Heart right ventricle (tissue), 16 donors: ENCODE data around the gene SNUPN. TPM values are rescaled to one million over a fixed set of nuclear protein-coding genes. Genes with fewer than 3 reads are reported as not detected.
"Not testable (repeated sequence)": the region's sequence is repeated elsewhere in the genome, so short reads cannot be mapped to it uniquely, and the experiment has no call there.

ENCODE experiments used
- ATAC-seq, 8 donors: fragments of 200-7000 bp; cut with Tn5 transposase; one replicate each; pipeline ENCODE4 v1.9.1; 2020; ENCODE audit warnings: mild to moderate bottlenecking in 8 of 8, moderate library complexity in 8 of 8, moderate number of reproducible peaks in 1 of 8
- DNase-seq, 2 donors: peaks; one replicate each; pipeline ENCODE4 v3.0.0-alpha.2; 2020
- H3K27ac ChIP-seq, 10 donors: fragments of 200-600 bp; sonication (generic) in 2 of 10; one replicate each; pipeline versions ENCODE4 v1.5.0 to v1.8.0; 2020 to 2022; ENCODE audit warnings: mild to moderate bottlenecking in 3 of 10
- H3K27me3 ChIP-seq, 7 donors: fragments of 200-600 bp; one replicate each; pipeline ENCODE4 v1.8.0; 2021 to 2022; ENCODE audit warnings: mild to moderate bottlenecking in 2 of 7
- H3K36me3 ChIP-seq, 9 donors: fragments of 200-600 bp; sonication (generic) in 1 of 9; one replicate each; pipeline versions ENCODE4 v1.5.0 to v1.8.0; 2020 to 2022; ENCODE audit warnings: mild to moderate bottlenecking in 2 of 9
- H3K4me1 ChIP-seq, 9 donors: fragments of 200-600 bp; sonication (generic) in 1 of 9; one replicate each; pipeline versions ENCODE4 v1.5.0 to v1.8.0; 2020 to 2022; ENCODE audit warnings: mild to moderate bottlenecking in 4 of 9
- H3K4me3 ChIP-seq, 10 donors: fragments of 200-600 bp; sonication (generic) in 2 of 10; one replicate each; pipeline versions ENCODE4 v1.5.0 to v1.8.0; 2020 to 2022; ENCODE audit warnings: mild to moderate bottlenecking in 7 of 10, moderate library complexity in 2 of 10
- H3K9me3 ChIP-seq, 11 donors: fragments of 200-600 bp in 10 of 11; sonication (generic) in 2 of 11; one replicate each; pipeline versions ENCODE4 v1.5.0 to v1.8.0; 2013 to 2022; ENCODE audit warnings: mild to moderate bottlenecking in 2 of 11, control low read depth in 1 of 11, moderate library complexity in 1 of 11
- CTCF ChIP-seq, 9 donors: fragments of 200-600 bp; sonication (generic) in 2 of 9; IDR thresholded peaks; one replicate each; pipeline versions ENCODE4 v1.5.0 to v1.8.0; 2021 to 2022; ENCODE audit warnings: antibody characterized with exemption in 9 of 9, mild to moderate bottlenecking in 5 of 9, moderate library complexity in 1 of 9
- WGBS, 2 donors: extraction: QIAGEN DNeasy Blood & Tissue Kit; methylation state at CpG; one replicate each; pipeline ENCODE4 v1.1.7; 2013; ENCODE audit warnings: inconsistent platforms in 1 of 2; 5-methylcytosine and 5-hydroxymethylcytosine counted together
- intact Hi-C, 10 donors: fragments of 100-400 bp; cut with DNase I; formaldehyde crosslinking; loops; one replicate each; pipeline versions ENCODE4 v1.11.1 to v1.14.2; 2022
- polyA plus RNA-seq, 2 donors: library from polyadenylated mRNA; stranded (reverse); fragments of 200-250 nt; gene quantifications; one replicate each; pipeline ENCODE4 v1.2.3, GENCODE V29; 2013
- total RNA-seq, 10 donors: library from RNA; stranded (reverse); fragmentation: NEBNext Ultra II Directional in 3 of 10; extraction: Animal tissue kit (Norgen Biotek cat#: 25700) in 3 of 10; gene quantifications; one replicate each; pipeline versions ENCODE4 v1.2.1 to v1.2.4, GENCODE V29; 2021 to 2023
- donor health status: Arrhythmogenic right ventricular cardiomyopathy.
- donor health status: ischemic (EF 13 %, LVEDD 7.1; RV severe dilation, severe dysfunction).
- donor health status: healthy with polysubstance abuse.
- donor health status: DM: no; HTN: yes; CAD: no.
- donor health status: DM: no; HTN: no; CAD: no.
- donor health status: ischemic (EF 25% LVEDD 6.9; RV normal size, moderate dysfunction).
- donor health status: ischemic (EF 25% LVEDD 5.7; RV mildly dilated, moderate dysfunction).
- donor health status: healthy.
- donor health status: DM: yes; HTN: yes; CAD: no.
- donor health status: Ischemic cardiomyopathy.
- donor health status: ischemic (EF 35%, LVEDD 5.7; RV mildly dilated, moderate dysfunction).
- donor health status: nonischemic (EF 11% LVEDD 7.7; RV severe dilation, severe dysfunction).
- donor health status: DM: yes; HTN: yes; CAD: no.
- donor health status: PGD.
- donor health status: ischemic (EF 29% LVEDD 5.4; RV normal size, mild dysfunction).
- donor health status: nonischemic (EF 23%, LVEDD 6.1; RV moderate dilation, normal function).

The SNUPN gene
- total and polyA plus RNA-seq, 12 donors, result 12.9 to 18.2 (median 16.1) TPM

GRCh38 chr15:75639191-75639708, 13.7 kb upstream of the SNUPN start:
- Histone ChIP-seq H3K27ac (peak overlapping the region; percentile 87 to 100 (median 92)), H3K4me1 (peaks cover 15 to 42% (median 37%) of the 10 kb centered on the region in 9 donors), H3K36me3 (peaks cover 0 to 13% (median 0%) of the 10 kb centered on the region in 9 donors), H3K27me3 (no peaks in the 10 kb centered on the region), H3K9me3 (no peaks in the 10 kb centered on the region), H3K4me3 (peak overlapping the region; percentile 67 to 98 (median 88))
- TF ChIP-seq CTCF (IDR thresholded peaks at IDR 0.05), result no peak
- DNase-seq (no peak), ATAC-seq (no peak)
- WGBS, 2 donors, result 2% methylated on average over 16 of the region's 16 CpGs
- intact Hi-C loops, result loop anchor here in 8 of 10 donors (1.0 to 10.0 kb wide), 5 partner anchors 14 to 188 kb away; partner anchors contain the start of genes SIN3A (in 1 of the 8) and SNUPN (in 1 of the 8)

- Histone ChIP-seq H3K36me3 (peaks cover 0 to 13% (median 0%) of the 10 kb centered on the region in 9 donors), H3K4me3 (peak overlapping the region in 4 of 10 donors; percentile 70 to 89 (median 88)), H3K9me3 (no peaks in the 10 kb centered on the region), H3K27ac (peak overlapping the region in 9 of 10 donors; percentile 12 to 100 (median 92)), H3K4me1 (peaks cover 15 to 42% (median 37%) of the 10 kb centered on the region in 9 donors), H3K27me3 (no peaks in the 10 kb centered on the region)
- TF ChIP-seq CTCF (IDR thresholded peaks at IDR 0.05), result no peak
- WGBS, 2 donors, result 61 to 63% methylated on average over 4 of the region's 4 CpGs
- DNase-seq (no peak), ATAC-seq (no peak)
- intact Hi-C loops, result loop anchor here in 8 of 10 donors (2.0 to 10.0 kb wide), 4 partner anchors 13 to 47 kb away; partner anchors contain the start of gene SNUPN (in 1 of the 8)
Measured at GRCh38 chr15:75637245-75638009, 11.9 kb upstream of the SNUPN start.

GRCh38 chr15:75636026-75636425, 10.5 kb upstream of the SNUPN start:
- H3K4me3 ChIP-seq, result no peak overlapping the region
- no peak for ATAC-seq
- WGBS, 2 donors, result 93% methylated on average over 6 of the region's 6 CpGs
- H3K36me3 ChIP-seq, result peaks cover 0 to 13% (median 0%) of the 10 kb centered on the region in 9 donors
- H3K27ac ChIP-seq, result peak overlapping the region in 1 of 10 donors; percentile 96
- intact Hi-C loops, result loop anchor here in 8 of 10 donors (5.0 to 10.0 kb wide), 3 partner anchors 36 to 49 kb away; no protein-coding TSS in a partner anchor
- DNase-seq, result no peak
- no peaks in the 10 kb centered on the region for H3K27me3 ChIP-seq
- no peaks in the 10 kb centered on the region for H3K9me3 ChIP-seq
- peaks cover 15 to 40% (median 32%) of the 10 kb centered on the region in 9 donors for H3K4me1 ChIP-seq
- no peak for TF ChIP-seq CTCF (IDR thresholded peaks at IDR 0.05)

GRCh38 chr15:75633922-75634321, 8.4 kb upstream of the SNUPN start:
- not testable (repeated sequence) for H3K4me3 ChIP-seq, H3K27me3 ChIP-seq, DNase-seq, H3K9me3 ChIP-seq, ATAC-seq, H3K27ac ChIP-seq
- H3K36me3 ChIP-seq, result peaks cover 0 to 13% (median 0%) of the 10 kb centered on the region in 9 donors
- 91 to 92% methylated on average over 7 of the region's 7 CpGs for WGBS, 2 donors
- intact Hi-C loops, result loop anchor here in 1 of 10 donors (10.0 kb wide), 1 partner anchor 51 kb away; no protein-coding TSS in a partner anchor
- peaks cover 11 to 28% (median 22%) of the 10 kb centered on the region in 9 donors for H3K4me1 ChIP-seq
